Activated CD4-positive, alpha-beta T cell treated with anti-CD3 and anti-CD28 coated beads for 48 hours (primary cell): ENCODE data around the gene RFC1.
A peak's percentile ranks its signal among the peaks of the same experiment; 100 is the strongest.
"Not testable (repeated sequence)": the region's sequence is repeated elsewhere in the genome, so short reads cannot be mapped to it uniquely, and the experiment has no call there.

Experiments used
- DNase-seq: peaks from one replicate; pipeline ENCODE4 v3.0.0-alpha.2; 2020

The RFC1 gene

GRCh38 chr4:39365830-39366771 is at the start of gene RFC1:
TSS of gene RFC1 (minus strand) at chr4:39366362. CDS start at chr4:39366241, 121 bp downstream.
- peak; percentile 98 for DNase-seq

DNA sequence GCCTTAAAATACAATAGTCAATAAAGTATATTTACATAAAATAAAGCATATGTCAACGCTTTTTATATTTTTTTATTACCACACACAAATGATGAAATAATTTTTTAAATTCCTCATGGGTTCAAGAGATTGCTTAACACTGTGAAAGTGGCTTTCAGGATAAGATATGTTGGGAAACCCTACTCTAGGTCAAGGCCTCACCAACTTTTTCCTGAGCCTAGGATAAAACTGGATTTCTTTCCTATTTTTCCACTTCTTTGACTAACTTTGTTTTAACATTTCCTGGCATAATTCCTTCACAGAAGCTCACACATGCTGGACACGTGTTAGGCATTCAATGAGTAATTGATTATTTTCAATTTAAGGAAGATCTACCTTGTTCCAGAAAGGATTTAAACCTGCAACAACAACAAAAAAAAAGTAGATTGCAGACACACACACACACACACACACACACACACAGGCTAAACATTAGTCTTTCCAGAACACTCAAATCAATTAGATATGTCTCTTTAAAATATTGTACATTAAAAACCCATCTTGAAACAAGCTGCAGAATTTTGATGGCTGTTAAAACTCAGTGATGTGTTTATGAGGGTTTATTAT is 49.6 kb upstream of the RFC1 start:
- DNase-seq, result no peak

- not testable (repeated sequence) for DNase-seq
These were observed 45.4 kb upstream of the RFC1 start for GRCh38 chr4:39411561-39411960.

- DNase-seq, result no peak
These were observed 44.3 kb upstream of the RFC1 start for GRCh38 chr4:39410415-39410814.

- DNase-seq, result no peak
These were observed 41.4 kb upstream of the RFC1 start for GRCh38 chr4:39407584-39407885.

DNA sequence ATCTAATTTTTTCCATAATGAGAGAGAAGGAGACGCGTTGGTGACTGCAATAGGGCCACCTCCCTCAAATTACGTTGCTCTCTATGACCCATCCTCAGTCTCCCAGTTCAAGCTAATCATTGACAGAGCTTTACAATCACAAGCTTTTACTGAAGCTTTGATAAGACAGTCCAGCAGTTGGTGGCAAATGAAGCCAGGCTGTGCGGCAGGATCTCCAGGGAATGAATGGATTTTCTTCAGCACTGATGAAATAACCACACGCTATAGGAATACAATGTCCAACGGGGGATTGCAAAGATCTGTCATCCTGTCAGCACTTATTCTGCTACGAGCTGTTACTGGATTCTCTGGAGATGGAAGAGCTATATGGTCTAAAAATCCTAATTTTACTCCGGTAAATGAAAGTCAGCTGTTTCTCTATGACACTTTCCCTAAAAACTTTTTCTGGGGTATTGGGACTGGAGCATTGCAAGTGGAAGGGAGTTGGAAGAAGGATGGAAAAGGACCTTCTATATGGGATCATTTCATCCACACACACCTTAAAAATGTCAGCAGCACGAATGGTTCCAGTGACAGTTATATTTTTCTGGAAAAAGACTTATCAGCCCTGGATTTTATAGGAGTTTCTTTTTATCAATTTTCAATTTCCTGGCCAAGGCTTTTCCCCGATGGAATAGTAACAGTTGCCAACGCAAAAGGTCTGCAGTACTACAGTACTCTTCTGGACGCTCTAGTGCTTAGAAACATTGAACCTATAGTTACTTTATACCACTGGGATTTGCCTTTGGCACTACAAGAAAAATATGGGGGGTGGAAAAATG is 40.8 kb upstream of the RFC1 start, which contains the start of gene KLB:
TSS of gene KLB (plus strand) at position 168 of the 821 bp plus-strand sequence. CDS start at position 188, 20 bp downstream.
- DNase-seq, result no peak

- DNase-seq, result not testable (repeated sequence)
These were observed 35.5 kb upstream of the RFC1 start for GRCh38 chr4:39401640-39402039.

DNA sequence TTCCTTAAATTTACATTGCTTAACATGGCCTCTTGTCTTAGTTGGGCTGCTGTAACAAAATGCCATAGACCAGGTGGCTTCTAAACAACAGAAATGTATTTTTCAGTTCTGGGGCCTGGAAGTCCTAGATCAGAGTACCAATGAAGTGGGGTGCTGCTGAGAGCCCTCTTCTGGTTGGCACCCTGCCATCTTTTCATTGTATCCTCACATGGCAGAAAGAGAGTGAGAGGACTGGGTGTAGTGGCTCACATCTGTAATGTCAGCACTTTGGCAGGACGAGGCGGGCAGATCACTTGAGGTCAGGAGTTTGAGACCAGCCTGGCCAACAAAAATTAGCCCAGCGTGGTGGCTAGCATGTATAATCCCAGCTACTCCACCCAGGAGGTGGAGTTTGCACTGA is 28.5 kb upstream of the RFC1 start:
- no peak for DNase-seq

- DNase-seq, result no peak
These were observed 24.4 kb upstream of the RFC1 start for GRCh38 chr4:39390603-39391002.

- no peak for DNase-seq
These were observed 18.4 kb upstream of the RFC1 start for GRCh38 chr4:39384563-39384962.

- DNase-seq, result no peak
These were observed 17.5 kb upstream of the RFC1 start for GRCh38 chr4:39383690-39384089.

GRCh38 chr4:39375478-39375877 is 9.3 kb upstream of the RFC1 start:
- DNase-seq, result no peak

GRCh38 chr4:39371209-39371608 is 5.0 kb upstream of the RFC1 start:
- not testable (repeated sequence) for DNase-seq

- no peak for DNase-seq
These were observed 3.1 kb upstream of the RFC1 start for GRCh38 chr4:39369301-39369700.

DNA sequence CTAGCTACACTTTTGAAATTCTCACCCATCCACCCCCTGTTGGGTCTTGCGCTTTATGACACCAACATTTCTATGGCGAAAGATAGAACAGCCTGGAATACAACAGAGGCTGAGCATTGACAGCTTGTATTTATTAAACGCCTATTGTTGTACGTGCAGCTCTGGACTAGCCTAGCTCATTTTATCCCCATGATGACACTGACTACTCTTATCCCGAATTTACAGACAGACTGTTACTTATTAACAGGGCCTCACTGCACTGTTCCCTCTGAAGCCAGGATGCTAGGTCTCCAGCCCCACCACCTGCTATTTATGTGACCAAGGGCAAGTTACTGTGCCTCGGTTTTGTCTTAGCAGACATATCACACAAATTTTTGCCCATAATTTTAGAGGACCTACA is 1.0 kb upstream of the RFC1 start:
- DNase-seq, result no peak

- DNase-seq, result no peak
These were observed 802 bp downstream of the RFC1 start for GRCh38 chr4:39365360-39365759.

- DNase-seq, result no peak
These were observed 2.3 kb downstream of the RFC1 start for GRCh38 chr4:39363773-39364393.

- no peak for DNase-seq
These were observed 3.3 kb downstream of the RFC1 start for GRCh38 chr4:39362827-39363226.

GRCh38 chr4:39360611-39361010 is 5.6 kb downstream of the RFC1 start:
- not testable (repeated sequence) for DNase-seq

DNA sequence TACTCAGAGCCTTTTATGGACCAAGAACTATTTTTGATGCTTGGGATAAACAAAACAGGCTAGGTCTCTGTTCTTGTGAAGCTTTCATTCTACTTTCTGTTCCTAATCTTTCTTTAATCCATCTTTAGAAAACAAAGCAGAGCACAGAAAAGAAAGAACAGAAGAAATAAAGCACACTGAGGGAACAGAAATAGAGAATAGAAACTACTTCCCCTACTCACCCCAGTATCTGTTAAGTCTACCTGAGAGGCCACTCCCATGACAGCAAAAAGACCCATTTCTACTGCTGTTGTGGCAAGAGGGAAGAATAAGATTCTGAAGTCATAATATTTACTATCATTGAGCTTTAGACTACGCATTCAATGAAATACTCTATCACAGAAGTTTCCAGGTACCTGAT is 9.2 kb downstream of the RFC1 start:
- DNase-seq, result no peak

DNA sequence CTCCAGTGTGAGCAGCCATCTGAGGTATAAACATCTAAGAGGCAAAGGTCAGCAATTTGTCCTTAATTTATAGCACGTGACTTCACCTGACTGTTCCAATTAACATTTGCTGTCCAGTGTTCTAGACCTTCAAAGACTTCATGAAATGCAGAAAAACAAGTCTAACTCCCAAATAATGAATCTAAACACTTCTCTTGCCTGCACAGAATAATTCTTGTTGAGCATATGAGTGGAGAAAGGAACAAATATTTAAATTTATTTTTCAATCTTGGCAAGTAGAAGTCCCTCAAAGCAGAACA is 12.0 kb downstream of the RFC1 start:
- DNase-seq, result no peak

DNA sequence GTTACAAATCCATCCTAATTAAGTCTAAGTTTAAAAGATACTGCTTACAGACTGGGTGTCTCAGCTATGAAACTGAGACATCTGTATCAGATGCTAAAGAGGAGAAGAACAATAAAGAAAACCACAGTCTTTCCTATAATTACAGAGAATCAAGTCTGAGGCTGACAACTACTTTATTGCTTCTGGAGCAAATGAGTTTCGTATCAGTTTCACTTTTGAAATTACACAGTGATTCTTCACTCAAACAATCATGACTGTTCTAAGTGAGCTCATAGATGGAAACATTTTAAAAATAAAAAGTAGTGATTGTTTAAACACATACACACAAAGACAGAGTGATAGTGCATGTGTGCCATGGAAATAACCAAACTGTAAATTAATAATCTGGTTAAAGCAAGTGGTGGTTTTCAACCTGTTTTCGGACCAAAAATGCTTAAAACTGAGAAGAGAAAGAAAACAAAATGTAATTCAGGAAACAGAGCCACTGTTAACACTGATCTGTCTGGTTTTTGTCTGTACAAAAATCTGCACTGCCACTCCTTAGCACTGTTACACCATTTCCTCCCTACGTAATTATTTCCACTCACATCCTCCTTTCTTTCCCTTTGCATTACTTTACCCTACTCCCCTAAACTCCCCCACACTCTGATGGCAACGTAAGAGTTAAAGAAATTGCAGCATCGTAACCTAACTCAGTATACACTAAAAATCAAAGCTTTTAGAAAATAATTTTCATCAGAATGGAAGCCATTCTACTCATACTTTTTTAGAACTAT is 12.5 kb downstream of the RFC1 start:
- DNase-seq, result peak; percentile 12

DNA sequence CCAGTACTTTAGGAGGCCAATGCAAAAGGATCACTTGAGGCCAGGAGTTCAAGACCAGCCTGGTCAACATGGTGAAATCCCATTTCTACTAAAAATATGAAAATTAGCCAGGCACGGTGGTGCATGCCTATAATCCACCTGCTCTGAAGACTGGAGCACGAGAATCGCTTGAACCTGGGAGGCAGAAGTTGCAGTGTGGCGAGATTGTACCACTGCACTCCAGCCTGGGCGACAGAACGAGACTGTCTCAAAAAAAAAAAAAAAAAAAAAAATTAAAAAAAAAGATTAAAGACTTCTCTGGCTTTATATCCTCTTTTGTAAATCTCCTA is 13.0 kb downstream of the RFC1 start:
- DNase-seq, result peak; percentile 43
